Upper lobe of left lung (tissue), 6 donors: ENCODE results near the gene PTPN2. TPM values are rescaled to one million over a fixed set of nuclear protein-coding genes. Genes with fewer than 3 reads are reported as not detected.

Source experiments
- ATAC-seq, 2 donors: fragments of 200-7000 bp; cut with Tn5 transposase; one replicate each; pipeline ENCODE4 v1.9.1; 2022; ENCODE audit warnings: mild to moderate bottlenecking in 2 of 2, moderate library complexity in 2 of 2; ENCODE audit not compliant: low FRiP score in 2 of 2
- DNase-seq, 2 donors: peaks; one replicate each; pipeline ENCODE4 v3.0.0-alpha.2; 2019 to 2020
- H3K27ac ChIP-seq, 4 donors: fragments of 200-600 bp; sonication (generic); one replicate each; pipeline ENCODE4 v1.5.1; 2016 to 2019
- H3K27me3 ChIP-seq, 4 donors: fragments of 200-600 bp; sonication (generic); one replicate each; pipeline ENCODE4 v1.5.1; 2017 to 2019
- H3K36me3 ChIP-seq, 4 donors: fragments of 200-600 bp; sonication (generic); one replicate each; pipeline ENCODE4 v1.5.1; 2016 to 2019
- H3K4me1 ChIP-seq, 4 donors: fragments of 200-600 bp; sonication (generic); one replicate each; pipeline ENCODE4 v1.5.1; 2018 to 2019
- H3K4me3 ChIP-seq, 4 donors: fragments of 200-600 bp; sonication (generic); one replicate each; pipeline ENCODE4 v1.5.1; 2017 to 2019; ENCODE audit warnings: mild to moderate bottlenecking in 2 of 4, moderate library complexity in 1 of 4
- H3K9me3 ChIP-seq, 4 donors: fragments of 200-600 bp; sonication (generic); one replicate each; pipeline ENCODE4 v1.5.1; 2018 to 2019
- CTCF ChIP-seq, 6 experiments: fragments of 450-650 bp in 4 of 6; fragments of 200-600 bp in 2 of 6; sonication (generic) in 2 of 6; IDR thresholded peaks; one replicate each; pipeline ENCODE4 v1.5.1; 2016 to 2019; ENCODE audit warnings: antibody characterized with exemption in 6 of 6
- EP300 ChIP-seq, 4 donors: sonication (generic); formaldehyde crosslinking; IDR thresholded peaks; one replicate each; pipeline ENCODE4 v1.5.1; 2017; ENCODE audit warnings: antibody characterized with exemption in 4 of 4, control low read depth in 2 of 4
- POLR2A ChIP-seq, 4 donors: fragments of 450-650 bp; IDR thresholded peaks; one replicate each; pipeline ENCODE4 v1.5.1; 2016 to 2017; ENCODE audit warnings: antibody characterized with exemption in 4 of 4, mild to moderate bottlenecking in 2 of 4
- POLR2AphosphoS5 ChIP-seq, 2 donors: sonication (generic); formaldehyde crosslinking; IDR thresholded peaks; one replicate each; pipeline ENCODE4 v1.5.1; 2017; ENCODE audit warnings: antibody characterized with exemption in 2 of 2
- WGBS, 2 donors: methylation state at CpG; one replicate each; pipeline ENCODE4 v1.1.5; 2017 to 2018; 5-methylcytosine and 5-hydroxymethylcytosine counted together
- total RNA-seq, 6 donors: library from RNA; depleted of rRNA in 4 of 6; stranded (reverse); fragments of >200 nt in 4 of 6; gene quantifications; one replicate each; pipeline versions ENCODE4 v1.1.0 to v1.2.1, GENCODE V29; 2016 to 2021
- donor health status: DM: no; HTN: no; CAD: no; lungs with moderate emphysema.
- donor health status: DM: no; HTN: yes; CAD: no; lungs with severe emphysema.

Gene PTPN2
- total RNA-seq, 6 donors from 2014 or later: 31.9 to 119 (median 54.0) TPM

- ATAC-seq: no peak
- 86 to 90% methylated on average over 3 of the region's 3 CpGs for WGBS, 2 donors
Observed at GRCh38 chr18:12840382-12840781, 43.7 kb downstream of the PTPN2 start.

DNA sequence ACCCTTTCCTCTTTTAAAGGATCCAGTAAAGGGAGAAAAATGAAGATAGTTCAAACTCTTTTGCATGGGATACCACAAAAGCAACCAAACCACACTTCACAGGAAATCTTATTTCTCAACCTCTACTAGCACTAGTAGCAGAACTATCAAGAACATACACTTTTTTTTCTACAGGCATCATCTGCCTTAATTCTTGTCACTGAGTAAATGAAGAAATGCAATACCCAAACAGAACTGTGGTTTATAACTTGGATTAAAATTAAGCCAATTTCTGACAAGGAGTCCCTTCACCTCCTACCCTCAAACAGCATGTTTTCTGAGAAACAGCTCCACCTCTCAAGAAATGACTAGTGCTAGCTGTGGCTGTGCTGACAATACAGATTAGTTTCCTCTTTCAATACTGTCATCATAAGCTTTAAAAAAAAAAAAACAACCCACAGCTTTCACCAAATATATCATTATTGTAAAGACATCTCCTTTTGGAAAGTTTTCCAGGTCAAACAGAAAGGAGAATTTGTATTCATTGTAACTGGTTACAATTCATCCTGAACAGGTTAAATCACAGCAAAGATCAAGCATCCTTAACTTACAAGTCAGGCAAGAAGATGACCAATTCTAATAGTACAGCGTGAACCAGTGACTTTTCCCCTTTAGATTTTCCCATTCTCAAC is 44.4 kb downstream of the PTPN2 start:
- DNase-seq (no peak), ATAC-seq (peak in 1 of 2 donors; percentile 75)
- Histone ChIP-seq H3K36me3 (peaks cover 0 to 11% (median 0%) of the 10 kb centered on the region in 4 donors), H3K27me3 (no peaks in the 10 kb centered on the region), H3K27ac (peak overlapping the region; percentile 85 to 88 (median 86)), H3K4me1 (peaks cover 34 to 51% (median 40%) of the 10 kb centered on the region in 4 donors), H3K9me3 (no peaks in the 10 kb centered on the region), H3K4me3 (no peak overlapping the region)
- peak in 1 of 2 donors; percentile 38 for TF ChIP-seq POLR2AphosphoS5 (IDR thresholded peaks at IDR 0.05)
- TF ChIP-seq POLR2A (IDR thresholded peaks at IDR 0.05): no peak
- TF ChIP-seq CTCF (IDR thresholded peaks at IDR 0.05): peak in 1 of 6 experiments; percentile 17
- TF ChIP-seq EP300 (IDR thresholded peaks at IDR 0.05): no peak
- WGBS, 2 donors: 80 to 87% methylated on average over 1 of the region's 1 CpG

More at GRCh38 chr18:12840382-12840781, 43.7 kb downstream of the PTPN2 start:
- Histone ChIP-seq H3K27me3 (no peaks in the 10 kb centered on the region), H3K4me3 (no peak overlapping the region), H3K36me3 (peaks cover 0 to 11% (median 0%) of the 10 kb centered on the region in 4 donors), H3K9me3 (no peaks in the 10 kb centered on the region), H3K4me1 (peaks cover 34 to 51% (median 40%) of the 10 kb centered on the region in 4 donors), H3K27ac (peak overlapping the region; percentile 85 to 88 (median 86))
- TF ChIP-seq POLR2AphosphoS5 (IDR thresholded peaks at IDR 0.05) (no peak), CTCF (IDR thresholded peaks at IDR 0.05) (no peak), POLR2A (IDR thresholded peaks at IDR 0.05) (no peak), EP300 (IDR thresholded peaks at IDR 0.05) (no peak)
- no peak for DNase-seq

- H3K4me1 ChIP-seq: peaks cover 34 to 48% (median 40%) of the 10 kb centered on the region in 4 donors
- peak overlapping the region; percentile 85 to 88 (median 86) for H3K27ac ChIP-seq
- peaks cover 0 to 13% (median 0%) of the 10 kb centered on the region in 4 donors for H3K36me3 ChIP-seq
- DNase-seq (no peak), ATAC-seq (peak in 1 of 2 donors; percentile 59)
- H3K27me3 ChIP-seq: no peaks in the 10 kb centered on the region
- no peak overlapping the region for H3K4me3 ChIP-seq
- 28 to 45% methylated on average over 2 of the region's 2 CpGs for WGBS, 2 donors
- TF ChIP-seq POLR2AphosphoS5 (IDR thresholded peaks at IDR 0.05) (no peak), EP300 (IDR thresholded peaks at IDR 0.05) (no peak), CTCF (IDR thresholded peaks at IDR 0.05) (no peak), POLR2A (IDR thresholded peaks at IDR 0.05) (no peak)
- no peaks in the 10 kb centered on the region for H3K9me3 ChIP-seq
Observed at GRCh38 chr18:12839057-12839525, 44.9 kb downstream of the PTPN2 start.

- H3K27ac ChIP-seq: peak overlapping the region; percentile 85 to 88 (median 86)
- TF ChIP-seq POLR2AphosphoS5 (IDR thresholded peaks at IDR 0.05): peak; percentile 40 to 41
- TF ChIP-seq EP300 (IDR thresholded peaks at IDR 0.05): peak; percentile 49 to 88 (median 54)
- TF ChIP-seq POLR2A (IDR thresholded peaks at IDR 0.05): peak in 1 of 4 donors; percentile 50
- TF ChIP-seq CTCF (IDR thresholded peaks at IDR 0.05): no peak
- 19 to 26% methylated on average over 4 of the region's 4 CpGs for WGBS, 2 donors
- peak overlapping the region in 2 of 4 donors; percentile 9 to 11 for H3K4me3 ChIP-seq
- peaks cover 34 to 43% (median 37%) of the 10 kb centered on the region in 4 donors for H3K4me1 ChIP-seq
- peak; percentile 89 to 92 for ATAC-seq
- DNase-seq: peak; percentile 8 to 89
- H3K9me3 ChIP-seq: no peaks in the 10 kb centered on the region
- no peaks in the 10 kb centered on the region for H3K27me3 ChIP-seq
- H3K36me3 ChIP-seq: peaks cover 0 to 22% (median 0%) of the 10 kb centered on the region in 4 donors
Observed at GRCh38 chr18:12838178-12838634, 45.8 kb downstream of the PTPN2 start.
